ENCODE data around the gene THPO. TPM values are rescaled to one million over a fixed set of nuclear protein-coding genes. Genes with fewer than 3 reads are reported as not detected.

Gene THPO
- total RNA-seq, 1 experiment from 2014 or later, result not detected

DNA sequence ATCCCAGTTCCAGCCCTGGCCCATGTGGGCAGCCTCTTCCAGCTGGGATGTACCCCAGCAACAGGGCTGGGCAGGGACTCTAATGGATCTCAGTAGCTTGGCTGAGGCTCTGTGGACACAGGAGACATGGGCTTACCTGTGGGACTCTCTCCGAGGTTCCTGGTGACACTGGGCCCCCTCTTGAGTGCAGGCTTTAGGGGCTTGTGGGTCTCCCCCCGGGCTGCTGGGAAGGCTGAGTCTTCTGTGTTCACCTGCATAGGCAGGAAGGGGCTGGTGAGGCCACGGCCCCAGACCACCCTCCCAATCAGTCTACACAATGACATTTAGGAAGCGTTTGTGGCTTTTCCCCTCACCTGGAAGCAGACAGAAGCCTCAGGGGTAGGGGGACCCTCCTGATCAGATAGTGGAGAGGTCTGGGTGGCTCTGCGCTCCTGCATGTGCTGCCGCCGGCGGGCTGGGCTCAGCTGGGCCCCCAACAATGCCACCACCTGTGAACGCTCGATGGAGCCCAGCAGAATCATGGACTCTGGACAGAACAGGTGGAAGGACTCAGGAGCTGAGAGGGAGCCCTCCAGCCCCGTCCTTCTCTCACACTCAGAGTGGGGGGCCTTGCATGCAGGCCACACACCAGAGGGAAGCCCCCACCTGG, 25.0 kb downstream of the THPO start:
- intact Hi-C loops (cut with micrococcal nuclease), result no loop called here
- H4K20me1 ChIP-seq (ENCODE audit: low read length), result no peaks in the 10 kb centered on the region
- no peak overlapping the region for H3K4me3 ChIP-seq (ENCODE audit: low read length)
- H3K79me2 ChIP-seq (ENCODE audit: low read length), result no peaks in the 10 kb centered on the region
- TF ChIP-seq, protein P1, sequence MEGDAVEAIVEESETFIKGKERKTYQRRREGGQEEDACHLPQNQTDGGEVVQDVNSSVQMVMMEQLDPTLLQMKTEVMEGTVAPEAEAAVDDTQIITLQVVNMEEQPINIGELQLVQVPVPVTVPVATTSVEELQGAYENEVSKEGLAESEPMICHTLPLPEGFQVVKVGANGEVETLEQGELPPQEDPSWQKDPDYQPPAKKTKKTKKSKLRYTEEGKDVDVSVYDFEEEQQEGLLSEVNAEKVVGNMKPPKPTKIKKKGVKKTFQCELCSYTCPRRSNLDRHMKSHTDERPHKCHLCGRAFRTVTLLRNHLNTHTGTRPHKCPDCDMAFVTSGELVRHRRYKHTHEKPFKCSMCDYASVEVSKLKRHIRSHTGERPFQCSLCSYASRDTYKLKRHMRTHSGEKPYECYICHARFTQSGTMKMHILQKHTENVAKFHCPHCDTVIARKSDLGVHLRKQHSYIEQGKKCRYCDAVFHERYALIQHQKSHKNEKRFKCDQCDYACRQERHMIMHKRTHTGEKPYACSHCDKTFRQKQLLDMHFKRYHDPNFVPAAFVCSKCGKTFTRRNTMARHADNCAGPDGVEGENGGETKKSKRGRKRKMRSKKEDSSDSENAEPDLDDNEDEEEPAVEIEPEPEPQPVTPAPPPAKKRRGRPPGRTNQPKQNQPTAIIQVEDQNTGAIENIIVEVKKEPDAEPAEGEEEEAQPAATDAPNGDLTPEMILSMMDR (conservative IDR thresholded peaks at IDR 0.05; ENCODE audit: low read depth, low read length), result no peak
- TF ChIP-seq EZH2 (IDR thresholded peaks at IDR 0.05; ENCODE audit: low read length, unreplicated experiment) (no peak), EZH2phosphoT487 (IDR thresholded peaks at IDR 0.05; ENCODE audit: borderline replicate concordance, low read length) (no peak)
- no TSS peak for BruUV-seq (replicated peaks)
- no peaks in the 10 kb centered on the region for H3F3A ChIP-seq (ENCODE audit: low read length, unreplicated experiment)
- H3K9me2 ChIP-seq (replicated peaks; ENCODE audit: low read length), result no peaks in the 10 kb centered on the region
- POLR2A ChIA-PET (ENCODE audit: unreplicated experiment), result interaction anchor here (0.6 kb wide), 1 partner anchor 54 kb away, joined by 3 read pairs; no protein-coding TSS in a partner anchor
- CTCF ChIA-PET, result interaction anchor here (0.5 kb wide), 1 partner anchor 33 kb away, joined by 4 read pairs; no protein-coding TSS in a partner anchor
- no peak for ATAC-seq
- no peak overlapping the region for H3K4me2 ChIP-seq (ENCODE audit: low read length)
- peaks cover 9% of the 10 kb centered on the region; the same call in 1 of the 2 replicates for H3K36me3 ChIP-seq (ENCODE audit: low read depth, low read length)
- H2AFZ ChIP-seq (ENCODE audit: low read length), result no peak overlapping the region
- H3K4me1 ChIP-seq (ENCODE audit: insufficient read depth, low read length), result no peaks in the 10 kb centered on the region
- H3K27me3 ChIP-seq (ENCODE audit: low read length), result no peaks in the 10 kb centered on the region
- H3K27ac ChIP-seq (ENCODE audit: low read length), result no peak overlapping the region
- H3K9ac ChIP-seq (ENCODE audit: low read length), result no peak overlapping the region
- no peaks in the 10 kb centered on the region for H3K9me3 ChIP-seq (ENCODE audit: low read length)
- DNase-seq, result no peak

DNA sequence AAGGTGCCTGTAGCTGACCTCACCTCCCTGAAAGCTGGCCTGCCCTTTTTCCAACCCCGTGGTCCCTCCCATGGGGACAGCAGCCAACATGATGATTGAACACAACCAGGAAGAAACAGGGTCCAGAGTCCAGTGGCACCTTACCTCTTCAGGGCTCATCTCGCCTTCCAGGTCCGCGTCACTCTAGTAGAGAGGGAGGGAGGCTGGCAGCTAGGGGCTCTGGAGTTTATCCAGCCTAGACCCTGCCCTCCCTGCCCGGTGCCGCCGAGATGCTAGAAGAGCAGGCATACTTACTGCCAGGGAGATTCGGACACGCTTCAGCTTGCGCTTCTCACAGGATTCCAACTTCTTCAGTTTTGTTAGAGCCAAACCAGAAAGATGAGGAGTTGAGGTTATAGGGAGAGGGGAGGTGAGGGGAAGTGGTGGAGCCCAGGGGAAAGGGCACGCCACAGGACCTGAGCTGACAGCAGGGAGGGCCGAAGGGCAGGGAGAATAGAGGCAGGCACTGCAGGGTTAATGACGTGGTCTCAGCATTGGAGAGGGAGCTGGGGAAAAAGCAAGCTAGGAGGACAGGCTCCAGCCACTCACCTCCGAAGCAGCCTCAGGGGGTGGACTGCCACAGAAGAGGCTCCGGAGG, 25.7 kb downstream of the THPO start:
- Histone ChIP-seq H3K9ac (ENCODE audit: low read length) (no peak overlapping the region), H4K20me1 (ENCODE audit: low read length) (no peaks in the 10 kb centered on the region), H3K27me3 (ENCODE audit: low read length) (no peaks in the 10 kb centered on the region), H3K9me2 (replicated peaks; ENCODE audit: low read length) (no peaks in the 10 kb centered on the region), H3K4me1 (ENCODE audit: insufficient read depth, low read length) (no peaks in the 10 kb centered on the region), H2AFZ (ENCODE audit: low read length) (no peak overlapping the region), H3K79me2 (ENCODE audit: low read length) (no peaks in the 10 kb centered on the region), H3K27ac (ENCODE audit: low read length) (no peak overlapping the region), H3K36me3 (ENCODE audit: low read depth, low read length) (peaks cover 9% of the 10 kb centered on the region; the same call in 1 of the 2 replicates), H3K9me3 (ENCODE audit: low read length) (no peaks in the 10 kb centered on the region), H3K4me2 (ENCODE audit: low read length) (no peak overlapping the region), H3K4me3 (ENCODE audit: low read length) (no peak overlapping the region), H3F3A (ENCODE audit: low read length, unreplicated experiment) (no peaks in the 10 kb centered on the region)
- no TSS peak for BruUV-seq (replicated peaks)
- ChIA-PET CTCF (interaction anchor here (0.5 kb wide), 1 partner anchor 33 kb away, joined by 4 read pairs; no protein-coding TSS in a partner anchor), POLR2A (ENCODE audit: unreplicated experiment) (no interaction called here)
- intact Hi-C loops (cut with micrococcal nuclease), result no loop called here
- no peak for DNase-seq
- TF ChIP-seq, protein P1 (conservative IDR thresholded peaks at IDR 0.05; ENCODE audit: low read depth, low read length), result no peak
- TF ChIP-seq EZH2phosphoT487 (IDR thresholded peaks at IDR 0.05; ENCODE audit: borderline replicate concordance, low read length) (no peak), EZH2 (IDR thresholded peaks at IDR 0.05; ENCODE audit: low read length, unreplicated experiment) (no peak)
- no peak for ATAC-seq

Measured in PC-3 (cell line).